SU-DHL-6 (cell line): ENCODE data around the gene KCTD7.

Experiments
- H2AFZ ChIP-seq: fragments of 200-600 bp; sonication (generic); 2 replicates; pipeline ENCODE4 v1.6.1; 2014; ENCODE audit warnings: low read depth, mild to moderate bottlenecking, moderate library complexity, mixed read lengths, antibody characterized with exemption, low read length; ENCODE audit not compliant: severe bottlenecking
- H3F3A ChIP-seq: fragments of 200-600 bp; shearing (Covaris generic); 2 replicates; pipeline ENCODE4 v1.6.0; 2016; ENCODE audit warnings: antibody characterized with exemption, mild to moderate bottlenecking; ENCODE audit not compliant: insufficient read depth
- H3K27ac ChIP-seq: fragments of 200-600 bp; sonication (generic); 2 replicates; pipeline ENCODE4 v1.5.1; 2016; ENCODE audit warnings: low read depth, mild to moderate bottlenecking, low read length, moderate library complexity, mixed read lengths
- H3K27me3 ChIP-seq: fragments of 200-600 bp; sonication (generic), shearing (Covaris generic); 2 replicates; pipeline ENCODE4 v1.6.0; 2014; ENCODE audit warnings: mild to moderate bottlenecking, low read length
- H3K36me3 ChIP-seq: fragments of 200-600 bp; sonication (generic); 2 replicates; pipeline ENCODE4 v1.6.1; 2014; ENCODE audit warnings: mild to moderate bottlenecking, low read length, mixed read lengths
- H3K4me2 ChIP-seq: fragments of 300-600, 200-600 bp; shearing (Covaris generic), sonication (generic); 2 replicates; pipeline ENCODE4 v1.6.0; 2014; ENCODE audit warnings: low read length, low read depth, mild to moderate bottlenecking; ENCODE audit not compliant: poor library complexity, severe bottlenecking
- H3K4me3 ChIP-seq: fragments of 200-600 bp; sonication (generic); 2 replicates; pipeline ENCODE4 v1.5.1; 2014; ENCODE audit warnings: antibody characterized with exemption, low read length, mild to moderate bottlenecking, mixed read lengths; ENCODE audit not compliant: insufficient read depth, poor library complexity, severe bottlenecking
- H3K79me2 ChIP-seq: fragments of 200-600 bp; sonication (generic); 2 replicates; pipeline ENCODE4 v1.6.1; 2014; ENCODE audit warnings: mild to moderate bottlenecking, low read length, moderate library complexity; ENCODE audit not compliant: insufficient read depth
- H3K9ac ChIP-seq: fragments of 200-600 bp; sonication (generic); 2 replicates; pipeline ENCODE4 v1.7.0; 2014; ENCODE audit warnings: mild to moderate bottlenecking, low read length
- H3K9me2 ChIP-seq: fragments of 200-600 bp; sonication (generic); replicated peaks from 2 replicates; pipeline ENCODE4 v1.6.1; 2014; ENCODE audit warnings: low read length; ENCODE audit not compliant: insufficient read depth
- H3K9me3 ChIP-seq: fragments of 200-600 bp; sonication (generic); 2 replicates; pipeline ENCODE4 v1.6.1; 2014; ENCODE audit warnings: low read length, mixed read lengths; ENCODE audit not compliant: insufficient read depth
- H4K20me1 ChIP-seq: fragments of 200-600 bp; sonication (generic); 2 replicates; pipeline ENCODE4 v1.6.1; 2014; ENCODE audit warnings: low read depth, mild to moderate bottlenecking, antibody characterized with exemption, low read length, moderate library complexity, mixed read lengths
- EZH2phosphoT487 ChIP-seq: fragments of 200-600 bp; sonication (generic), shearing (Covaris generic); conservative IDR thresholded peaks from 2 replicates; pipeline ENCODE4 v1.6.1; 2018; ENCODE audit warnings: mild to moderate bottlenecking, antibody characterized with exemption, low read length, moderate library complexity, mixed read lengths
- TF ChIP-seq, protein P1 (sequence below): fragments of 200-600 bp; sonication (generic); IDR thresholded peaks from one replicate; pipeline ENCODE4 v1.5.1; 2017; ENCODE audit warnings: antibody characterized with exemption, mild to moderate bottlenecking, low read length, moderate library complexity; ENCODE audit not compliant: insufficient read depth, poor library complexity, severe bottlenecking

KCTD7 gene

DNA sequence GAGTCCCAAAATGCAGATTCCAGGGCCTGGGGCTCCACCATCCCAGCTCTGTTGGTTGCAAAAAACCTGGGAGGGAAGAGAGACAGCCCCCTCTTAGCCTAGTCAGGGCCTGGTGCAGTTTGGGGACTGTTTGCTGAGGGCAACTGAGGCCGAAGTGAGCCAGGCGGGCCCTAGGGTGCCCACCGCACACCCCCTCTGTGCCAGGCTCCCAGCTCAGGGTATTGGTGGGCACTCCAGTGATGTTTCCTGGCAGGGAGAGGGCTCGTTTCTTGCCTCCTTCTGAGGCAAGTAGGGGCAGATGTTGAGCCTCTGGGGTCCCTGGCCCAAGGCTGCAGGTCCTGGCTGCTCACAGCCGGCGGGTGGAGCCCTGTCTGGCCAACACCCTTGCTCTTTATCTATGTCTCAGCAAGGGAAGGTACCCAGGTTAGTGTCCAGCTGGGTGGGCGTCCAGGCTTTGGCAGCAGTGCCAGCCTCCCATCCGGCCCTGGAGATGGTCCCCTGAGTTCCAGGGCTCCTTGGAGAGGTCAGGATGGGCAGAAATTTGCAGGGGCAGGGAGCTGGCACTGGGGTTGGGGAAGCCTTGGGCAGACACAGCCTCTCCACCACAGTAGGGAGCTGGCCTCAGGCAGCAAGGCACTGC lies 37.8 kb downstream of the KCTD7 start:
- no peaks in the 10 kb centered on the region for H3K9me3 ChIP-seq
- no peak overlapping the region for H3K9ac ChIP-seq
- no peak overlapping the region for H3K27ac ChIP-seq
- no peak overlapping the region for H2AFZ ChIP-seq
- no peaks in the 10 kb centered on the region for H3K9me2 ChIP-seq
- H3F3A ChIP-seq: no peaks in the 10 kb centered on the region
- no peak for TF ChIP-seq EZH2phosphoT487
- TF ChIP-seq, protein P1, sequence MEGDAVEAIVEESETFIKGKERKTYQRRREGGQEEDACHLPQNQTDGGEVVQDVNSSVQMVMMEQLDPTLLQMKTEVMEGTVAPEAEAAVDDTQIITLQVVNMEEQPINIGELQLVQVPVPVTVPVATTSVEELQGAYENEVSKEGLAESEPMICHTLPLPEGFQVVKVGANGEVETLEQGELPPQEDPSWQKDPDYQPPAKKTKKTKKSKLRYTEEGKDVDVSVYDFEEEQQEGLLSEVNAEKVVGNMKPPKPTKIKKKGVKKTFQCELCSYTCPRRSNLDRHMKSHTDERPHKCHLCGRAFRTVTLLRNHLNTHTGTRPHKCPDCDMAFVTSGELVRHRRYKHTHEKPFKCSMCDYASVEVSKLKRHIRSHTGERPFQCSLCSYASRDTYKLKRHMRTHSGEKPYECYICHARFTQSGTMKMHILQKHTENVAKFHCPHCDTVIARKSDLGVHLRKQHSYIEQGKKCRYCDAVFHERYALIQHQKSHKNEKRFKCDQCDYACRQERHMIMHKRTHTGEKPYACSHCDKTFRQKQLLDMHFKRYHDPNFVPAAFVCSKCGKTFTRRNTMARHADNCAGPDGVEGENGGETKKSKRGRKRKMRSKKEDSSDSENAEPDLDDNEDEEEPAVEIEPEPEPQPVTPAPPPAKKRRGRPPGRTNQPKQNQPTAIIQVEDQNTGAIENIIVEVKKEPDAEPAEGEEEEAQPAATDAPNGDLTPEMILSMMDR: no peak
- H3K4me2 ChIP-seq: no peak overlapping the region
- no peaks in the 10 kb centered on the region for H3K27me3 ChIP-seq
- H4K20me1 ChIP-seq: no peaks in the 10 kb centered on the region
- H3K79me2 ChIP-seq: peaks cover 21% of the 10 kb centered on the region
- no peak overlapping the region for H3K4me3 ChIP-seq
- H3K36me3 ChIP-seq: no peaks in the 10 kb centered on the region

DNA sequence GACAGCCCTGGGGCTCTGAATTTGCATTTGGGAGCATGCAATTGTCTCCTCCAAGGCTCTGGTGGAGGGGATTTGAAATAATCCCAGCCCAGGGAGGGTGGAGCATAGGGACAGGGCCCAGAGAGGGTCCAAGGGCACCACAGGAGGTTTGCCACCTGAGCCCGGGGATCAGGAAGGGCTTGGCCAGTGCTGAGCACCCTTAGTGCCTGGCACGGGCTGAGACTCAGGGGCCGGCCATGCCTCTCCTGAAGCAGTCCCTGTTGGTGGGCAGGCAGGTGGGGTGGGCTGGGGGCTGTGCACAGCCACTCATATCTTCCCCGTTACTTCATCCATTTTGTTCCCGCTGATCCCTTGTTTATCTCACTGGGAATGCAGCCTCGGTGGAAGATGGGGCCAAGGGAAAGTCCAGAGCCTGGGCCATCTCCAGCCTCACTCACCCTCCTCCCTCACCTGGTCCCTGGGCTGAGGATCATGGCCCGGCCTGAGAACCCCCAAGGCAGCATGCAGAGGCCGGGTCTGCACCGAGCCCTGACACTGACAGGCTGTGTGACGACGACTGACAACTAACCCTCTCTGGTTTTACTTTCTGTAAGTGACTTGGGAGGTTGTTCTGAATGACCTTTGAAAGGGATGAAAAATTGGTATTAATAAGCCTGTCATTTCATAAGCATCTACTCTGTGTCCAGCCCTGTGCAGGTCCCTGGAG lies 38.5 kb downstream of the KCTD7 start:
- H3K36me3 ChIP-seq: no peaks in the 10 kb centered on the region
- no peak overlapping the region for H3K27ac ChIP-seq
- no peaks in the 10 kb centered on the region for H3K27me3 ChIP-seq
- H3K4me2 ChIP-seq: no peak overlapping the region
- no peaks in the 10 kb centered on the region for H3F3A ChIP-seq
- no peaks in the 10 kb centered on the region for H3K9me2 ChIP-seq
- no peaks in the 10 kb centered on the region for H3K9me3 ChIP-seq
- H3K4me3 ChIP-seq: no peak overlapping the region
- H2AFZ ChIP-seq: no peak overlapping the region
- H3K9ac ChIP-seq: no peak overlapping the region
- H4K20me1 ChIP-seq: no peaks in the 10 kb centered on the region
- TF ChIP-seq EZH2phosphoT487: no peak
- TF ChIP-seq, protein P1: no peak
- peaks cover 16% of the 10 kb centered on the region for H3K79me2 ChIP-seq

DNA sequence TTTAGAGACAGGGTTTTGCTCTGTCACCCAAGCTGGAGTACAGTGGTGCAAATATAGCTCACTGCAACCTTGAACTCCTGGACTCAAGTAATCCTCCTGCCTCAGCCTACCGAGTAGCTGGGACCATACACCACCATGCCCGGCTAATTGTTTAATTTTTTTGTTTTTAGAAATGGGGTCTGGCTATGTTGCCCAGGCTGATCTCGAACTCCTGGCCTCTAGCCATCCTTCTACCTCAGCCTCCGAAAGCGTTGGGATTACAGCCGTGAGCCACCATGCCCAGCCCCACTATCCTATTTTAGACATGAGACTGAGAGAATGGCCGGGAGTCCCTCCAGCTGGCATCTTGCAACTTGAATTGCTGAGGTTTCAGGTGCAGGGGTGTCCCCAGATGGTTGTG lies 39.4 kb downstream of the KCTD7 start:
- Histone ChIP-seq H3K4me3 (no peak overlapping the region), H3K9me2 (no peaks in the 10 kb centered on the region), H3K36me3 (no peaks in the 10 kb centered on the region), H2AFZ (no peak overlapping the region), H3K9me3 (no peaks in the 10 kb centered on the region), H3K79me2 (peaks cover 7% of the 10 kb centered on the region; the same call in 1 of the 2 replicates), H4K20me1 (no peaks in the 10 kb centered on the region), H3K27me3 (no peaks in the 10 kb centered on the region), H3K27ac (no peak overlapping the region), H3K9ac (no peak overlapping the region), H3F3A (no peaks in the 10 kb centered on the region), H3K4me2 (no peak overlapping the region)
- TF ChIP-seq, protein P1: no peak
- TF ChIP-seq EZH2phosphoT487: no peak
